H1 (cell line): ENCODE data around the gene SOCS6. TPM values are rescaled to one million over a fixed set of nuclear protein-coding genes. Genes with fewer than 3 reads are reported as not detected.

Experiments
- ASH2L ChIP-seq: fragments of 200-600, 300-600 bp; sonication (generic); IDR thresholded peaks from one replicate; pipeline ENCODE4 v1.7.1; 2017; ENCODE audit warnings: low read length
- CEBPB ChIP-seq: IDR thresholded peaks from 2 replicates; pipeline ENCODE4 v1.6.1; 2012; ENCODE audit warnings: low read depth, low read length
- CTBP2 ChIP-seq: IDR thresholded peaks from 2 replicates; pipeline ENCODE4 v1.7.0; 2011; ENCODE audit warnings: borderline replicate concordance, mild to moderate bottlenecking, moderate library complexity, mixed read lengths, low read length; ENCODE audit not compliant: insufficient read depth, insufficient read length
- HDAC2 ChIP-seq, 2 experiments: fragments of 300-600 bp in 1 of 2; sonication (generic) in 1 of 2; IDR thresholded peaks; 2 replicates each; pipeline ENCODE4 v1.6.1; 2011 to 2012; ENCODE audit warnings: low read depth in 2 of 2, low read length in 2 of 2, mild to moderate bottlenecking in 2 of 2, moderate library complexity in 2 of 2, borderline replicate concordance in 1 of 2, inconsistent platforms in 1 of 2
- RXRA ChIP-seq: IDR thresholded peaks from 2 replicates; pipeline ENCODE4 v1.6.1; 2011; ENCODE audit warnings: low read depth, mild to moderate bottlenecking, low read length, moderate library complexity; ENCODE audit not compliant: insufficient read depth
- YY1 ChIP-seq: IDR thresholded peaks from 2 replicates; pipeline ENCODE4 v1.6.1; 2011; ENCODE audit warnings: low read depth, mild to moderate bottlenecking, low read length
- polyA plus RNA-seq, 7 experiments: library from polyadenylated mRNA; depleted of rRNA in 3 of 7; stranded (reverse) in 5 of 7; unstranded in 2 of 7; fragments of >200 nt in 5 of 7; fragments of 200-250 nt in 2 of 7; gene quantifications; 1 replicate in 5 of 7; 2 replicates in 1 of 7; 4 replicates in 1 of 7; pipeline versions ENCODE4 v1.2.1 to v1.2.3, GENCODE V29; 2011 to 2013; ENCODE audit warnings: missing spikeins in 2 of 7, mixed read lengths in 2 of 7
- total RNA-seq: library from RNA; stranded (reverse); fragmentation: NEBNext Ultra II Directional; extraction: Animal tissue kit (Norgen Biotek cat#: 25700); gene quantifications from 2 replicates; pipeline ENCODE4 v1.2.1, GENCODE V29; 2021
- TF ChIP-seq, protein P1 (sequence below): fragments of 300-600 bp; sonication (generic); IDR thresholded peaks from 2 replicates; pipeline ENCODE4 v1.7.1; 2012; ENCODE audit warnings: low read length, moderate library complexity, mild to moderate bottlenecking, inconsistent platforms; ENCODE audit not compliant: insufficient replicate concordance
- TF ChIP-seq, protein P2 (sequence below), 3 experiments: IDR thresholded peaks; 1 replicate in 2 of 3; 2 replicates in 1 of 3; pipeline versions ENCODE4 v1.5.1 to v1.6.1; 2011; ENCODE audit warnings: low read length in 3 of 3, mild to moderate bottlenecking in 3 of 3, inconsistent platforms in 2 of 3, low read depth in 1 of 3, moderate library complexity in 1 of 3; ENCODE audit not compliant: insufficient read depth in 1 of 3; ENCODE audit errors: control extremely low read depth in 1 of 3
- TF ChIP-seq, protein P3 (sequence below): IDR thresholded peaks from 2 replicates; pipeline ENCODE4 v1.6.1; 2012; ENCODE audit warnings: inconsistent platforms

The SOCS6 gene
- total and polyA plus RNA-seq, 2 of the 8 experiments (the other 6 are each of a cell fraction or from before 2014, with no cell fraction given), result 9.1 to 22.9 TPM

DNA sequence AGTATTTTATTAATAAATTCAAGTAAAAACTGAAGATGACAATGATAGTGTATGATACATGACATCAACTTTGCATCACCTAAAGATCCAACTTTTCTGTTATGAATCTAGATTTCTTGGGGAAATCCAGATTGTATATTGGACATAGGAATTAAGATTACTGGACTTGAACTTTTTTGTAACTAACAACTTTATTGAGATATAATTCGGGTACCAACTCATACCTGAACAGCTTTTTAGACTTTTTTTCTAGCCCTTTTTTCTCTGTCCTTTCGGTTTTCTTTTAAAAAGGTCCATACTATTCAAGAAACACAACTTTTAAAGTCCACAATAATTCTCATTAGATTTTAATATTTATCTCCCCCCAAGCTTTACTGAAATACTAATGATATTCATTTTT lies 1.1 kb upstream of the SOCS6 start (continued):
- TF ChIP-seq, protein P1, sequence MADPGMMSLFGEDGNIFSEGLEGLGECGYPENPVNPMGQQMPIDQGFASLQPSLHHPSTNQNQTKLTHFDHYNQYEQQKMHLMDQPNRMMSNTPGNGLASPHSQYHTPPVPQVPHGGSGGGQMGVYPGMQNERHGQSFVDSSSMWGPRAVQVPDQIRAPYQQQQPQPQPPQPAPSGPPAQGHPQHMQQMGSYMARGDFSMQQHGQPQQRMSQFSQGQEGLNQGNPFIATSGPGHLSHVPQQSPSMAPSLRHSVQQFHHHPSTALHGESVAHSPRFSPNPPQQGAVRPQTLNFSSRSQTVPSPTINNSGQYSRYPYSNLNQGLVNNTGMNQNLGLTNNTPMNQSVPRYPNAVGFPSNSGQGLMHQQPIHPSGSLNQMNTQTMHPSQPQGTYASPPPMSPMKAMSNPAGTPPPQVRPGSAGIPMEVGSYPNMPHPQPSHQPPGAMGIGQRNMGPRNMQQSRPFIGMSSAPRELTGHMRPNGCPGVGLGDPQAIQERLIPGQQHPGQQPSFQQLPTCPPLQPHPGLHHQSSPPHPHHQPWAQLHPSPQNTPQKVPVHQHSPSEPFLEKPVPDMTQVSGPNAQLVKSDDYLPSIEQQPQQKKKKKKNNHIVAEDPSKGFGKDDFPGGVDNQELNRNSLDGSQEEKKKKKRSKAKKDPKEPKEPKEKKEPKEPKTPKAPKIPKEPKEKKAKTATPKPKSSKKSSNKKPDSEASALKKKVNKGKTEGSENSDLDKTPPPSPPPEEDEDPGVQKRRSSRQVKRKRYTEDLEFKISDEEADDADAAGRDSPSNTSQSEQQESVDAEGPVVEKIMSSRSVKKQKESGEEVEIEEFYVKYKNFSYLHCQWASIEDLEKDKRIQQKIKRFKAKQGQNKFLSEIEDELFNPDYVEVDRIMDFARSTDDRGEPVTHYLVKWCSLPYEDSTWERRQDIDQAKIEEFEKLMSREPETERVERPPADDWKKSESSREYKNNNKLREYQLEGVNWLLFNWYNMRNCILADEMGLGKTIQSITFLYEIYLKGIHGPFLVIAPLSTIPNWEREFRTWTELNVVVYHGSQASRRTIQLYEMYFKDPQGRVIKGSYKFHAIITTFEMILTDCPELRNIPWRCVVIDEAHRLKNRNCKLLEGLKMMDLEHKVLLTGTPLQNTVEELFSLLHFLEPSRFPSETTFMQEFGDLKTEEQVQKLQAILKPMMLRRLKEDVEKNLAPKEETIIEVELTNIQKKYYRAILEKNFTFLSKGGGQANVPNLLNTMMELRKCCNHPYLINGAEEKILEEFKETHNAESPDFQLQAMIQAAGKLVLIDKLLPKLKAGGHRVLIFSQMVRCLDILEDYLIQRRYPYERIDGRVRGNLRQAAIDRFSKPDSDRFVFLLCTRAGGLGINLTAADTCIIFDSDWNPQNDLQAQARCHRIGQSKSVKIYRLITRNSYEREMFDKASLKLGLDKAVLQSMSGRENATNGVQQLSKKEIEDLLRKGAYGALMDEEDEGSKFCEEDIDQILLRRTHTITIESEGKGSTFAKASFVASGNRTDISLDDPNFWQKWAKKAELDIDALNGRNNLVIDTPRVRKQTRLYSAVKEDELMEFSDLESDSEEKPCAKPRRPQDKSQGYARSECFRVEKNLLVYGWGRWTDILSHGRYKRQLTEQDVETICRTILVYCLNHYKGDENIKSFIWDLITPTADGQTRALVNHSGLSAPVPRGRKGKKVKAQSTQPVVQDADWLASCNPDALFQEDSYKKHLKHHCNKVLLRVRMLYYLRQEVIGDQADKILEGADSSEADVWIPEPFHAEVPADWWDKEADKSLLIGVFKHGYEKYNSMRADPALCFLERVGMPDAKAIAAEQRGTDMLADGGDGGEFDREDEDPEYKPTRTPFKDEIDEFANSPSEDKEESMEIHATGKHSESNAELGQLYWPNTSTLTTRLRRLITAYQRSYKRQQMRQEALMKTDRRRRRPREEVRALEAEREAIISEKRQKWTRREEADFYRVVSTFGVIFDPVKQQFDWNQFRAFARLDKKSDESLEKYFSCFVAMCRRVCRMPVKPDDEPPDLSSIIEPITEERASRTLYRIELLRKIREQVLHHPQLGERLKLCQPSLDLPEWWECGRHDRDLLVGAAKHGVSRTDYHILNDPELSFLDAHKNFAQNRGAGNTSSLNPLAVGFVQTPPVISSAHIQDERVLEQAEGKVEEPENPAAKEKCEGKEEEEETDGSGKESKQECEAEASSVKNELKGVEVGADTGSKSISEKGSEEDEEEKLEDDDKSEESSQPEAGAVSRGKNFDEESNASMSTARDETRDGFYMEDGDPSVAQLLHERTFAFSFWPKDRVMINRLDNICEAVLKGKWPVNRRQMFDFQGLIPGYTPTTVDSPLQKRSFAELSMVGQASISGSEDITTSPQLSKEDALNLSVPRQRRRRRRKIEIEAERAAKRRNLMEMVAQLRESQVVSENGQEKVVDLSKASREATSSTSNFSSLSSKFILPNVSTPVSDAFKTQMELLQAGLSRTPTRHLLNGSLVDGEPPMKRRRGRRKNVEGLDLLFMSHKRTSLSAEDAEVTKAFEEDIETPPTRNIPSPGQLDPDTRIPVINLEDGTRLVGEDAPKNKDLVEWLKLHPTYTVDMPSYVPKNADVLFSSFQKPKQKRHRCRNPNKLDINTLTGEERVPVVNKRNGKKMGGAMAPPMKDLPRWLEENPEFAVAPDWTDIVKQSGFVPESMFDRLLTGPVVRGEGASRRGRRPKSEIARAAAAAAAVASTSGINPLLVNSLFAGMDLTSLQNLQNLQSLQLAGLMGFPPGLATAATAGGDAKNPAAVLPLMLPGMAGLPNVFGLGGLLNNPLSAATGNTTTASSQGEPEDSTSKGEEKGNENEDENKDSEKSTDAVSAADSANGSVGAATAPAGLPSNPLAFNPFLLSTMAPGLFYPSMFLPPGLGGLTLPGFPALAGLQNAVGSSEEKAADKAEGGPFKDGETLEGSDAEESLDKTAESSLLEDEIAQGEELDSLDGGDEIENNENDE, result no peak
- TF ChIP-seq YY1, result no peak
- no peak for TF ChIP-seq HDAC2 (IDR thresholded peaks at IDR 0.05; ENCODE audit: borderline replicate concordance in 1 of 2, low read depth in 2 of 2, low read length in 2 of 2)
- TF ChIP-seq, protein P2, sequence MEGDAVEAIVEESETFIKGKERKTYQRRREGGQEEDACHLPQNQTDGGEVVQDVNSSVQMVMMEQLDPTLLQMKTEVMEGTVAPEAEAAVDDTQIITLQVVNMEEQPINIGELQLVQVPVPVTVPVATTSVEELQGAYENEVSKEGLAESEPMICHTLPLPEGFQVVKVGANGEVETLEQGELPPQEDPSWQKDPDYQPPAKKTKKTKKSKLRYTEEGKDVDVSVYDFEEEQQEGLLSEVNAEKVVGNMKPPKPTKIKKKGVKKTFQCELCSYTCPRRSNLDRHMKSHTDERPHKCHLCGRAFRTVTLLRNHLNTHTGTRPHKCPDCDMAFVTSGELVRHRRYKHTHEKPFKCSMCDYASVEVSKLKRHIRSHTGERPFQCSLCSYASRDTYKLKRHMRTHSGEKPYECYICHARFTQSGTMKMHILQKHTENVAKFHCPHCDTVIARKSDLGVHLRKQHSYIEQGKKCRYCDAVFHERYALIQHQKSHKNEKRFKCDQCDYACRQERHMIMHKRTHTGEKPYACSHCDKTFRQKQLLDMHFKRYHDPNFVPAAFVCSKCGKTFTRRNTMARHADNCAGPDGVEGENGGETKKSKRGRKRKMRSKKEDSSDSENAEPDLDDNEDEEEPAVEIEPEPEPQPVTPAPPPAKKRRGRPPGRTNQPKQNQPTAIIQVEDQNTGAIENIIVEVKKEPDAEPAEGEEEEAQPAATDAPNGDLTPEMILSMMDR (IDR thresholded peaks at IDR 0.05; ENCODE audit: control extremely low read depth in 1 of 3, insufficient read depth in 1 of 3, low read depth in 1 of 3, low read length in 3 of 3), result no peak
- TF ChIP-seq, protein P3, sequence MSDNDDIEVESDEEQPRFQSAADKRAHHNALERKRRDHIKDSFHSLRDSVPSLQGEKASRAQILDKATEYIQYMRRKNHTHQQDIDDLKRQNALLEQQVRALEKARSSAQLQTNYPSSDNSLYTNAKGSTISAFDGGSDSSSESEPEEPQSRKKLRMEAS, result no peak
- TF ChIP-seq CTBP2, result no peak
- no peak for TF ChIP-seq RXRA
- TF ChIP-seq CEBPB, result no peak
- TF ChIP-seq ASH2L, result no peak
